SH-SY5Y (cell line): ENCODE data around the gene ISG15.

Experiments
- GATA2 ChIP-seq: IDR thresholded peaks from 2 replicates; pipeline ENCODE4 v1.6.1; 2011; ENCODE audit warnings: mild to moderate bottlenecking, low read depth, low read length
- GATA3 ChIP-seq: IDR thresholded peaks from 2 replicates; pipeline ENCODE4 v1.6.1; 2011; ENCODE audit warnings: low read depth, mild to moderate bottlenecking, low read length, moderate library complexity

- TF ChIP-seq GATA2 (no peak), GATA3 (no peak)
These were observed 13.5 kb downstream of the ISG15 start for GRCh38 chr1:1026599-1027413.
